ENCODE results near the gene BAG2.
A peak's percentile ranks its signal among the peaks of the same experiment; 100 is the strongest.

GRCh38 chr6:57221936-57222742 is 50.0 kb downstream of the BAG2 start, which contains the start of gene RAB23:
- TF ChIP-seq TCF12 (IDR thresholded peaks at IDR 0.05; ENCODE audit: low read depth), result peak; percentile 49; the same call in 1 of the 2 replicates
- TF ChIP-seq RAD21 (IDR thresholded peaks at IDR 0.05; ENCODE audit: low read depth), result no peak
